Cardiac septum (tissue), 1 donor: Measurements from ENCODE around the gene PCDHGA9. TPM values are rescaled to one million over a fixed set of nuclear protein-coding genes. Genes with fewer than 3 reads are reported as not detected.

ENCODE experiments used
- DNase-seq: peaks from one replicate; pipeline ENCODE4 v3.0.0-alpha.2; 2020; ENCODE audit warnings: low spot score
- intact Hi-C: fragments of 100-400 bp; cut with DNase I; formaldehyde crosslinking; loops from one replicate; pipeline ENCODE4 v1.14.0; 2022
- total RNA-seq: library from RNA; stranded (reverse); fragmentation: NEBNext Ultra II Directional; extraction: Animal tissue kit (Norgen Biotek cat#: 25700); gene quantifications from one replicate; pipeline ENCODE4 v1.2.1, GENCODE V29; 2021
- donor health status: DM: no; HTN: no; CAD: no.

Gene PCDHGA9
- total RNA-seq, 1 donor from 2014 or later: 9.6 TPM

GRCh38 chr5:141434006-141434405, 31.4 kb downstream of the PCDHGA9 start:
- intact Hi-C loops: loop anchor here (5.0 kb wide), 1 partner anchor 88 kb away; no protein-coding TSS in a partner anchor

GRCh38 chr5:141437221-141437620, 34.6 kb downstream of the PCDHGA9 start:
- DNase-seq: no peak
- intact Hi-C loops: no loop called here

More at GRCh38 chr5:141434006-141434405, 31.4 kb downstream of the PCDHGA9 start:
- DNase-seq: no peak

DNA sequence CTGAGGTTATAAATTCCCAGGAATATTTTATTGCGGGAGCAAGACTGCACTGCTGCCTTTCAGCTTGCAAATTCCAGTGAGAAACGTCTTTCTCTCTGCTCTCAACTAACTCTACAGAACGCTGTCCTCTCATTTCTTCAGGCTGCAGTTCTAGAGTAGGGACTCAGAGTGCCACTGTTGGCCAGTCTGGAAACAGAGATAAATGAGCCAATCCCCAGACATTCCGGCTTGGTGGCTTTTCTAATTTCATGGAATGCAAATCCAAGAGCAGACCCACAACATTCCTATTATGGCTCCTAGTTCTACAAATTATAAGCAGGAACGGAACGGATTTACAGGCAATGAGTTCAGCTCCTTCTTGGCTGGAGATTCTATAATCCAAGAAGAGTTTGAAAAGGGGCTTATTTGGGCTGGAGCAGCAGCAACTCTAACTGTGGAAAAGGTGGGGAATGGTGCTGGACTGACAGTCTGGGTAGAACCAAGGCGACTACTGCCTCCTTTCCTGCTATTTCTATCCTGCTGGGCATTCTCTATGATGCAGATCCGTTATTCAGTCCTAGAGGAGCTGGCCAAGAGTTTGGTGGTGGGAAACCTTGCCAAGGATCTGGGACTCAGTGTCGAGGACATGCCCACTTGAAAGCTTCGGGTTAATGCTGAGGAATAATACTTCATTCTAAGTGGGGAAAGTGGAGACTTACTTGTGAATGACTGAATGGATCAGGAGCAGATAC, 37.0 kb downstream of the PCDHGA9 start:
- no peak for DNase-seq
- intact Hi-C loops: loop anchor here (5.0 kb wide), 1 partner anchor 38 kb away; the partner anchor contains the start of gene PCDHGC3

DNA sequence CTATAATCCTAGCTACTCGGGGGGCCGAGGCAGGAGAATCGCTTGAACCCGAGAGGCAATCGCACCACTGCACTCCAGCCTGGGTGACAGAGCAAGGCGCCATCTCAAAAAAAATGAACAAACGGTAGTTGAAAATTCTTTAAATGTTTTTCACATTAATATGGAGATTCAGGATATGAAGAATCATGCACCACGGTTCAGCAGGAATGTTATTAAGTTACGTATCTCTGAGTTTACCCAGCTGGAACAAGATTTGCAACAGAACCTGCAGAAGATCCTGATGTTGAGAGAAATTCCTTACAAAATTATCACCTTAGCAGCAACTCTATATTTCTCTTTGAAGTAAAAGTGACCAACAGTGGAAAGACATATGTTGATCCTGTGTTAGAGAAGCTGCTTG, 37.8 kb downstream of the PCDHGA9 start:
- intact Hi-C loops: loop anchor here (5.0 kb wide), 1 partner anchor 37 kb away; the partner anchor contains the start of gene PCDHGC3
- DNase-seq: no peak

DNA sequence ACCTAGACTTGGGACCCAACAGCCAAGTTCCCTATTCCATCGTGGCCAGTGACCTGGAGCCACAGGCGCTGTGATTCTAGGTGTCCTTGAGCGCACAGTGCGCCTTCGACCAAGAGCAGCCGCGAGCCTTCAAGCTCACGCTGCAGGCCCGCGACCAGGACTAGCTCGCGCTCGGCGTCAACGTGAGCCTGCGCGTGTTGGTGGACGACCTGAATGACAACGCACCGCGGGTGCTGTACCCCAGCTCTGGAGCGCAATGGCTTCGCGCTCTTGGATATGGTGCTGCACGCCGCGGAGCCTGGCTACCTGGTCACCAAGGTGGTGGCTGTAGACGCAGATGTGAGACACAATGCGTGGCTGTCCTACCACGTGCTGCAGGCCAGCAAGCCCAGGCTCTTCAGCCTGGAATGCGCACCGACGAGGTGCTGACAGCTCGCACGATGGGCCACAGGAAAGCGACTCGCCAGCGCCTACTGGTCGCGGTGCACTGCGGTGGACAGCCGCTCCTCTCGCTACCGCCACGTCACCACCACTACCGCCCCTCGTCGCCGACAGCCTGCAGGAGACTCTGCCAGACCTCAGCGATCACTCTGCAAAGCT, 39.1 kb downstream of the PCDHGA9 start:
- intact Hi-C loops: loop anchor here (5.0 kb wide), 1 partner anchor 36 kb away; the partner anchor contains the start of gene PCDHGC3
- DNase-seq: no peak

Other genes with a start within 250 kb of the PCDHGA9 start
- gene PCDHB7, start 230.1 kb upstream of the PCDHGA9 start, total RNA-seq: 0.67 TPM
- gene PCDHB8, start 225.0 kb upstream of the PCDHGA9 start, total RNA-seq: 2.3 TPM
- 2.2 TPM for gene PCDHB16, start 220.4 kb upstream of the PCDHGA9 start, total RNA-seq
- 1.3 TPM for gene PCDHB9, start 215.6 kb upstream of the PCDHGA9 start, total RNA-seq
- 0.94 TPM for gene PCDHB10, start 210.4 kb upstream of the PCDHGA9 start, total RNA-seq
- 1.9 TPM for gene PCDHB11, start 203.2 kb upstream of the PCDHGA9 start, total RNA-seq
- gene PCDHB12, start 194.1 kb upstream of the PCDHGA9 start, total RNA-seq: 1.1 TPM
- 4.8 TPM for gene PCDHB13, start 188.9 kb upstream of the PCDHGA9 start, total RNA-seq
- 4.4 TPM for gene PCDHB14, start 179.4 kb upstream of the PCDHGA9 start, total RNA-seq
- gene PCDHB15, start 157.4 kb upstream of the PCDHGA9 start, total RNA-seq: 9.9 TPM
- gene SLC25A2, start 98.7 kb upstream of the PCDHGA9 start, total RNA-seq: not detected
- gene TAF7, start 82.0 kb upstream of the PCDHGA9 start, total RNA-seq: 116 TPM
- gene PCDHGA1, start 72.3 kb upstream of the PCDHGA9 start, total RNA-seq: 4.6 TPM
- 17.3 TPM for gene PCDHGA2, start 64.0 kb upstream of the PCDHGA9 start, total RNA-seq
- 22.9 TPM for gene PCDHGA3, start 58.9 kb upstream of the PCDHGA9 start, total RNA-seq
- 12.6 TPM for gene PCDHGB1, start 52.7 kb upstream of the PCDHGA9 start, total RNA-seq
- gene PCDHGA4, start 47.8 kb upstream of the PCDHGA9 start, total RNA-seq: 15.6 TPM
- 16.2 TPM for gene PCDHGB2, start 42.8 kb upstream of the PCDHGA9 start, total RNA-seq
- 9.7 TPM for gene PCDHGA5, start 38.6 kb upstream of the PCDHGA9 start, total RNA-seq
- 14.2 TPM for gene PCDHGB3, start 32.5 kb upstream of the PCDHGA9 start, total RNA-seq
- 11.5 TPM for gene PCDHGA6, start 28.9 kb upstream of the PCDHGA9 start, total RNA-seq
- gene PCDHGA7, start 20.0 kb upstream of the PCDHGA9 start, total RNA-seq: 11.8 TPM
- gene PCDHGB4, start 15.1 kb upstream of the PCDHGA9 start, total RNA-seq: 12.5 TPM
- gene PCDHGA8, start 10.1 kb upstream of the PCDHGA9 start, total RNA-seq: 14.0 TPM
- 13.9 TPM for gene PCDHGB5, start 4.8 kb upstream of the PCDHGA9 start, total RNA-seq
- gene PCDHGB6, start 5.2 kb downstream of the PCDHGA9 start, total RNA-seq: 11.9 TPM
- 11.0 TPM for gene PCDHGA10, start 10.2 kb downstream of the PCDHGA9 start, total RNA-seq
- gene PCDHGB7, start 14.9 kb downstream of the PCDHGA9 start, total RNA-seq: 16.4 TPM
- gene PCDHGA11, start 18.3 kb downstream of the PCDHGA9 start, total RNA-seq: 9.6 TPM
- 10.3 TPM for gene PCDHGA12, start 27.7 kb downstream of the PCDHGA9 start, total RNA-seq
- gene PCDHGC3, start 73.2 kb downstream of the PCDHGA9 start, total RNA-seq: 16.9 TPM
- 5.8 TPM for gene PCDHGC4, start 82.3 kb downstream of the PCDHGA9 start, total RNA-seq
- 6.1 TPM for gene PCDHGC5, start 86.3 kb downstream of the PCDHGA9 start, total RNA-seq
- gene DIAPH1, start 216.2 kb downstream of the PCDHGA9 start, total RNA-seq: 77.7 TPM
- gene HDAC3, start 234.1 kb downstream of the PCDHGA9 start, total RNA-seq: 34.1 TPM
- gene RELL2, start 234.2 kb downstream of the PCDHGA9 start, total RNA-seq: 0.70 TPM
- 4.1 TPM for gene FCHSD1, start 248.6 kb downstream of the PCDHGA9 start, total RNA-seq